Erythroblast (primary cell): ENCODE data around the gene RHOBTB3.
"Not testable (repeated sequence)": the region's sequence is repeated elsewhere in the genome, so short reads cannot be mapped to it uniquely, and the experiment has no call there.

Experiments
- GATA1 ChIP-seq: IDR thresholded peaks from 2 replicates; pipeline ENCODE4 v1.6.1; 2011; ENCODE audit warnings: low read depth, mild to moderate bottlenecking, control low read depth, low read length, moderate library complexity
- POLR2A ChIP-seq: IDR thresholded peaks from 2 replicates; pipeline ENCODE4 v1.6.1; 2011; ENCODE audit warnings: mild to moderate bottlenecking, low read length

- not testable (repeated sequence) for TF ChIP-seq POLR2A, GATA1
These were observed 20.3 kb upstream of the RHOBTB3 start for GRCh38 chr5:95710651-95711500.
